NCI-H2029 (cell line): ENCODE data around the gene PNO1.
"Not testable (repeated sequence)": the region's sequence is repeated elsewhere in the genome, so short reads cannot be mapped to it uniquely, and the experiment has no call there.

ENCODE experiments used
- DNase-seq: peaks from one replicate; lab custom pipeline; 2025; lab: John Stamatoyannopoulos, UW

Gene PNO1

GRCh38 chr2:68157402-68158133, at the start of gene PNO1:
Gene PNO1, plus strand, starts transcription at chr2:68157888. Its CDS starts 47 bp downstream, at chr2:68157935.
- peak; percentile 85 for DNase-seq

GRCh38 chr2:68108120-68108519, 49.6 kb upstream of the PNO1 start:
- DNase-seq: no peak

GRCh38 chr2:68110102-68110501, 47.6 kb upstream of the PNO1 start:
- no peak for DNase-seq

GRCh38 chr2:68115965-68116364, 41.7 kb upstream of the PNO1 start:
- no peak for DNase-seq

- DNase-seq: not testable (repeated sequence)
Observed at GRCh38 chr2:68117922-68118321, 39.8 kb upstream of the PNO1 start.

- no peak for DNase-seq
Observed at GRCh38 chr2:68118816-68119215, 38.9 kb upstream of the PNO1 start.

- no peak for DNase-seq
Observed at GRCh38 chr2:68119504-68119903, 38.2 kb upstream of the PNO1 start.

GRCh38 chr2:68121873-68122679, 35.6 kb upstream of the PNO1 start:
- DNase-seq: peak; percentile 30

GRCh38 chr2:68122680-68122964, 35.1 kb upstream of the PNO1 start:
- no peak for DNase-seq

GRCh38 chr2:68124321-68124720, 33.4 kb upstream of the PNO1 start:
- no peak for DNase-seq

- no peak for DNase-seq
Observed at GRCh38 chr2:68125821-68126220, 31.9 kb upstream of the PNO1 start.

- no peak for DNase-seq
Observed at GRCh38 chr2:68126561-68126960, 31.1 kb upstream of the PNO1 start.

- DNase-seq: no peak
Observed at GRCh38 chr2:68127358-68128242, 30.1 kb upstream of the PNO1 start.

GRCh38 chr2:68134120-68134519, 23.6 kb upstream of the PNO1 start:
- DNase-seq: no peak

- no peak for DNase-seq
Observed at GRCh38 chr2:68134554-68134953, 23.1 kb upstream of the PNO1 start.

- no peak for DNase-seq
Observed at GRCh38 chr2:68135448-68136320, 22.0 kb upstream of the PNO1 start.

- no peak for DNase-seq
Observed at GRCh38 chr2:68141875-68142274, 15.8 kb upstream of the PNO1 start.

- no peak for DNase-seq
Observed at GRCh38 chr2:68151037-68151436, 6.7 kb upstream of the PNO1 start.

GRCh38 chr2:68152681-68153347, 4.9 kb upstream of the PNO1 start:
- DNase-seq: no peak

GRCh38 chr2:68155618-68156017, 2.1 kb upstream of the PNO1 start:
- no peak for DNase-seq

- DNase-seq: no peak
Observed at GRCh38 chr2:68156419-68156818, 1.3 kb upstream of the PNO1 start.
